Muscle layer of colon (tissue), 2 donors: Measurements from ENCODE around the gene NPPB.

ENCODE experiments used
- H3K27ac ChIP-seq: one replicate; pipeline ENCODE4 v1.7.0; 2013; ENCODE audit warnings: low read depth, mild to moderate bottlenecking, low read length, moderate library complexity
- H3K27me3 ChIP-seq, 2 donors: one replicate each; pipeline ENCODE4 v1.7.0; 2013; ENCODE audit warnings: low read length in 2 of 2, mild to moderate bottlenecking in 2 of 2; ENCODE audit not compliant: insufficient read depth in 2 of 2, control insufficient read depth in 1 of 2
- H3K36me3 ChIP-seq: one replicate; pipeline ENCODE4 v1.7.0; 2013; ENCODE audit warnings: mild to moderate bottlenecking, low read length; ENCODE audit not compliant: insufficient read depth
- H3K4me1 ChIP-seq: one replicate; pipeline ENCODE4 v1.7.0; 2013; ENCODE audit warnings: mild to moderate bottlenecking, low read length; ENCODE audit not compliant: insufficient read depth
- H3K4me3 ChIP-seq, 2 donors: one replicate each; pipeline ENCODE4 v1.7.0; 2013; ENCODE audit warnings: low read length in 2 of 2, low read depth in 1 of 2, mild to moderate bottlenecking in 1 of 2, moderate library complexity in 1 of 2
- H3K9ac ChIP-seq: one replicate; pipeline ENCODE4 v1.7.0; 2013; ENCODE audit warnings: low read length
- H3K9me3 ChIP-seq: one replicate; pipeline ENCODE4 v1.7.0; 2013; ENCODE audit warnings: mild to moderate bottlenecking, low read length
- donor health status: abdominal sarcoma.
- donor health status: Adenocarcinoma of cecum.

NPPB gene

GRCh38 chr1:11851180-11851579 is 7.6 kb downstream of the NPPB start:
- H3K9ac ChIP-seq, result no peak overlapping the region
- no peaks in the 10 kb centered on the region for H3K36me3 ChIP-seq
- no peaks in the 10 kb centered on the region for H3K9me3 ChIP-seq
- H3K4me1 ChIP-seq, result no peaks in the 10 kb centered on the region
- H3K27ac ChIP-seq, result no peak overlapping the region
- H3K27me3 ChIP-seq, result no peaks in the 10 kb centered on the region
- no peak overlapping the region for H3K4me3 ChIP-seq

- Histone ChIP-seq H3K27me3 (no peaks in the 10 kb centered on the region), H3K36me3 (peaks cover 4% of the 10 kb centered on the region), H3K4me1 (no peaks in the 10 kb centered on the region), H3K9me3 (no peaks in the 10 kb centered on the region), H3K4me3 (no peak overlapping the region), H3K9ac (no peak overlapping the region), H3K27ac (no peak overlapping the region)
Measured at GRCh38 chr1:11850156-11850555, 8.6 kb downstream of the NPPB start.

GRCh38 chr1:11848373-11848700 is 10.4 kb downstream of the NPPB start:
- no peaks in the 10 kb centered on the region for H3K9me3 ChIP-seq
- H3K9ac ChIP-seq, result no peak overlapping the region
- H3K36me3 ChIP-seq, result peaks cover 18% of the 10 kb centered on the region
- no peak overlapping the region for H3K4me3 ChIP-seq
- no peaks in the 10 kb centered on the region for H3K27me3 ChIP-seq
- no peaks in the 10 kb centered on the region for H3K4me1 ChIP-seq
- no peak overlapping the region for H3K27ac ChIP-seq

GRCh38 chr1:11847667-11848372 is 10.9 kb downstream of the NPPB start, which contains the start of gene NPPA:
Gene NPPA (minus strand): TSS chr1:11847783. CDS start chr1:11847684, 99 bp downstream.
- Histone ChIP-seq H3K27ac (no peak within 1 kb of the TSS), H3K4me1 (no peaks in the 10 kb centered on the region), H3K36me3 (peaks cover 18% of the 10 kb centered on the region), H3K9ac (no peak within 1 kb of the TSS), H3K9me3 (no peaks in the 10 kb centered on the region), H3K27me3 (no peaks in the 10 kb centered on the region), H3K4me3 (no peak within 1 kb of the TSS)

- Histone ChIP-seq H3K4me1 (no peaks in the 10 kb centered on the region), H3K4me3 (no peak overlapping the region), H3K27ac (no peak overlapping the region), H3K27me3 (no peaks in the 10 kb centered on the region), H3K36me3 (peaks cover 36% of the 10 kb centered on the region), H3K9me3 (no peaks in the 10 kb centered on the region), H3K9ac (no peak overlapping the region)
Measured at GRCh38 chr1:11845641-11846335, 13.0 kb downstream of the NPPB start.

GRCh38 chr1:11842154-11843041 is 16.3 kb downstream of the NPPB start:
- no peaks in the 10 kb centered on the region for H3K9me3 ChIP-seq
- H3K36me3 ChIP-seq, result peaks cover 70% of the 10 kb centered on the region

GRCh38 chr1:11841245-11842153 is 17.2 kb downstream of the NPPB start:
- H3K27ac ChIP-seq, result no peak overlapping the region
- H3K9me3 ChIP-seq, result no peaks in the 10 kb centered on the region
- no peak overlapping the region for H3K4me3 ChIP-seq
- H3K27me3 ChIP-seq, result no peaks in the 10 kb centered on the region
- H3K9ac ChIP-seq, result no peak overlapping the region
- H3K36me3 ChIP-seq, result peaks cover 79% of the 10 kb centered on the region
- H3K4me1 ChIP-seq, result no peaks in the 10 kb centered on the region

More at GRCh38 chr1:11842154-11843041, 16.3 kb downstream of the NPPB start:
- no peak overlapping the region for H3K4me3 ChIP-seq
- no peaks in the 10 kb centered on the region for H3K27me3 ChIP-seq
- H3K9ac ChIP-seq, result no peak overlapping the region
- H3K4me1 ChIP-seq, result no peaks in the 10 kb centered on the region
- H3K27ac ChIP-seq, result no peak overlapping the region

- H3K9me3 ChIP-seq, result no peaks in the 10 kb centered on the region
- H3K4me3 ChIP-seq, result no peak overlapping the region
- no peaks in the 10 kb centered on the region for H3K27me3 ChIP-seq
- H3K4me1 ChIP-seq, result no peaks in the 10 kb centered on the region
- peaks cover 88% of the 10 kb centered on the region for H3K36me3 ChIP-seq
- H3K9ac ChIP-seq, result no peak overlapping the region
- no peak overlapping the region for H3K27ac ChIP-seq
Measured at GRCh38 chr1:11839727-11840705, 18.7 kb downstream of the NPPB start.

- Histone ChIP-seq H3K36me3 (peaks cover 89% of the 10 kb centered on the region), H3K27me3 (no peaks in the 10 kb centered on the region), H3K27ac (no peak overlapping the region), H3K9me3 (no peaks in the 10 kb centered on the region), H3K4me3 (no peak overlapping the region), H3K9ac (no peak overlapping the region), H3K4me1 (no peaks in the 10 kb centered on the region)
Measured at GRCh38 chr1:11838349-11839272, 20.1 kb downstream of the NPPB start.
